HepG2 (cell line): ENCODE data around the gene BNC1.

ENCODE experiments used
- ARNTL ChIP-seq: sonication (generic); formaldehyde crosslinking; IDR thresholded peaks from 2 replicates; pipeline ENCODE4 v1.4.0; 2020; ENCODE audit warnings: mild to moderate bottlenecking, missing genetic modification reagents
- ATF7 ChIP-seq, 2 experiments: fragments of 450-650 bp in 1 of 2; sonication (generic) in 1 of 2; formaldehyde crosslinking in 1 of 2; IDR thresholded peaks; 2 replicates each; pipeline versions ENCODE4 v1.4.0 to v1.6.1; 2016 to 2020; ENCODE audit warnings: antibody characterized with exemption in 1 of 2, mild to moderate bottlenecking in 1 of 2, missing genetic modification reagents in 1 of 2
- CTCF ChIP-seq: sonication (generic); formaldehyde crosslinking; IDR thresholded peaks from 2 replicates; pipeline ENCODE4 v1.5.0; 2020; ENCODE audit warnings: mild to moderate bottlenecking, missing genetic modification reagents, moderate library complexity
- FOXA3 ChIP-seq: IDR thresholded peaks from 2 replicates; pipeline ENCODE4 v1.6.1; 2016; ENCODE audit warnings: missing genetic modification reagents, missing compliant biosample characterization
- HMG20B ChIP-seq: conservative IDR thresholded peaks from 2 replicates; pipeline ENCODE4 v1.6.1; 2016; ENCODE audit warnings: missing genetic modification reagents, missing compliant biosample characterization
- HOXA7 ChIP-seq: sonication (generic); formaldehyde crosslinking; IDR thresholded peaks from 2 replicates; pipeline ENCODE4 v1.8.1; 2022; ENCODE audit warnings: mild to moderate bottlenecking, missing genetic modification reagents, moderate library complexity
- KLF16 ChIP-seq, 2 experiments: sonication (generic) in 1 of 2; formaldehyde crosslinking in 1 of 2; IDR thresholded peaks; 2 replicates each; pipeline versions ENCODE4 v1.6.1 to v1.8.0; 2016 to 2023; ENCODE audit warnings: missing genetic modification reagents in 2 of 2, missing compliant biosample characterization in 1 of 2
- ZFP41 ChIP-seq: sonication (generic); formaldehyde crosslinking; IDR thresholded peaks from 2 replicates; pipeline ENCODE4 v1.4.0; 2020; ENCODE audit warnings: mild to moderate bottlenecking, missing genetic modification reagents, borderline replicate concordance
- ZNF747 ChIP-seq: sonication (generic); formaldehyde crosslinking; IDR thresholded peaks from 2 replicates; pipeline ENCODE4 v1.8.1; 2023; ENCODE audit warnings: missing genetic modification reagents, mild to moderate bottlenecking, borderline replicate concordance
- ZNF768 ChIP-seq: sonication (generic); formaldehyde crosslinking; IDR thresholded peaks from 2 replicates; pipeline ENCODE4 v1.4.0; 2020; ENCODE audit warnings: missing genetic modification reagents
- ZNF83 ChIP-seq: sonication (generic); formaldehyde crosslinking; IDR thresholded peaks from 2 replicates; pipeline ENCODE4 v1.4.0; 2020; ENCODE audit warnings: missing genetic modification reagents, mild to moderate bottlenecking, borderline replicate concordance

- TF ChIP-seq ATF7 (IDR thresholded peaks at IDR 0.05): no peak
- TF ChIP-seq ATF7 (CRISPR knock-in tag; IDR thresholded peaks at IDR 0.05): no peak
- TF ChIP-seq ARNTL (CRISPR knock-in tag): no peak
- no peak for TF ChIP-seq ZNF768
- TF ChIP-seq ZNF747 (CRISPR knock-in tag): no peak
- no peak for TF ChIP-seq FOXA3 (CRISPR knock-in tag)
- no peak for TF ChIP-seq ZNF83
- no peak for TF ChIP-seq ZFP41 (CRISPR knock-in tag)
- TF ChIP-seq HOXA7 (CRISPR knock-in tag): no peak
- no peak for TF ChIP-seq CTCF
- no peak for TF ChIP-seq HMG20B (CRISPR knock-in tag)
- TF ChIP-seq KLF16 (CRISPR knock-in tag; IDR thresholded peaks at IDR 0.05): no peak
Observed at GRCh38 chr15:83290236-83290635, 5.8 kb upstream of the BNC1 start.
